Fibroblast of skin of scalp (primary cell): ENCODE results near the gene THSD4.
"Not testable (repeated sequence)": the region's sequence is repeated elsewhere in the genome, so short reads cannot be mapped to it uniquely, and the experiment has no call there.

Experiments used
- DNase-seq: peaks from one replicate; pipeline ENCODE4 v3.0.0-alpha.2; 2013

Gene THSD4

GRCh38 chr15:71391421-71392088 is 276.3 kb downstream of the THSD4 start:
- DNase-seq, result no peak

GRCh38 chr15:71392861-71393283 is 277.6 kb downstream of the THSD4 start:
- DNase-seq, result no peak

DNA sequence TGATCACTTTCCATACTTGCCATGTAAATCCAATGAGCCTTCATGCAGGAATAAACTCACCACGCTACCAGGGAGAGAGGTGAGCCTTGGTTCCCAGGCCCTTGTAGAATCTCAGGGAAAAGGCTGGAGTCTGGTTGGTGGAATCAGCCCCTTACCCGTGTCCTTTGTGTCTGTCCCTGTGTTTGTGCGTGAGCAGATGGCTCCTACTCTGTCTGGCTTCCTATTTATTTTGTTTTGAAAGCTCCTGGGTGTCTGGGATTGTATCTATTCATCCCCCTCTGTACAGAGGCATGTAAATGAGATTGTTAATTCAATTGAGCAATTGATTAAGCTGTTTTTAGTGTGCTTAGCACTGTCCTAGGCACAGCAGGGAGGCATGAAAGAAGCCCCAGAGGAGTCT is 278.1 kb downstream of the THSD4 start:
- DNase-seq, result no peak

DNA sequence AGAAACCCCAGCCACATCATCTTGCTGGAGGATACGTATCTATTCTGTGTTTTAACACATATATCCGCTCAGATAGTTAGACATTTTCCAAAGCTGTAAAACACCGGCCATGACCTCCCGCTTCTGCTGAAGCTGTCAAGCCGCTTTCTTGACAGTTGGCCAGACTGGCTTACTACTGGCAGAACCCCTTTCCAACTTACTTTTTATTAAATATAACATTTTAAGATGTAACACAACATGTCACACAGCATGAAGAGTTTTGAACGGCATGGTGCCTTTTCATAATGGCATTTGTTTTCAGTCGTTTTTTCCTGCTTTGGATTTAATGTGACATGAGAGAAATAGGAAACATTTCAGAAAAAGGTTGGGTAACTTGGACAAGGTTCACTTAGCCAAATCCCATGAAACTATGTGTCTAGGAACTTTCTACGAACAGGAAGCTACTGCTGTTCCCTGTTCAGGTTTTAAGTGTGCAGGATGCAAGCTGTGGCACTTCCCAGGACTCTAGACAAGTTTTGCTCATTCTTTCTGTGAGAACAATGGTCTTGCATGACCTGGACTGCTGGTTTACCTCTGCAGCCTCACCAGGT is 281.4 kb downstream of the THSD4 start:
- DNase-seq, result no peak

DNA sequence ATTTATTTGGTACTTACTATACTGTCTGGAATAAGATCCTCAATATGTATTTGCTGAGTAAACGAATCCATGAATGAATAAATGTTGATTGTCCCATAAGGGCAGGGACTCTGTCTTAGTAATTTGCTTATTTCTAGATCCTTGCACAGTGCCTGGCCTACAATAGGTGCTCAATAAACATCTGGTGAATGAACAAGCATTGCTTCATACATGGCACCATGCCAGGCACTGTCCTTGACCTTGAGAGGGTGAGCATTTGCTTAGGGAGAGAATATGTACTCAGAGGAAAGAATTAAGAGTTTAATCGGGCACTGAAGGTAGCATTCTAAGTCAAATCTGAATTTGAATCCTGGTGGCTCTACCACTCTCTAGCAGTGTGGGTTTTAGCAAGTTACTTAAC is 282.1 kb downstream of the THSD4 start:
- DNase-seq, result no peak

- no peak for DNase-seq
Measured at GRCh38 chr15:71400294-71400693, 285.0 kb downstream of the THSD4 start.

GRCh38 chr15:71401728-71402127 is 286.5 kb downstream of the THSD4 start:
- not testable (repeated sequence) for DNase-seq

DNA sequence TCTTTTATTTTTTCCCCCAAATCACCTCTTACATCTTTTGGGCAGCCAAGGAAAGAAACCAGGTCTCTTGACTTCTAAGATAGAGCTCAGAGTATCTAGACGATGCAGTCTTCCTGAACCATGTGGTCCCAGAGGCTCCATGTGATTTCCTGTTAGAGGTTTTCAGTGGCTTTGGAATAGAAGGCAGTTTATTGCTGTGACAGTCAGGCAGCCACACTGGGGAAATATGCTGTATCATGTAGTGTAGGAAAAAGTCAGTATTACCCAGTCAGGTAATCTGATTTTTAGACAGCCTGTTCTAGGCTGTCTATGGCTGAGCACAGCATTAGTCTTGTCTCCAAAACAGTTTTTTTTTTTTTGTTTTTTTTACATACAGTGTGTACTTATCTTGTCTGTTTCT is 294.3 kb downstream of the THSD4 start:
- no peak for DNase-seq

DNA sequence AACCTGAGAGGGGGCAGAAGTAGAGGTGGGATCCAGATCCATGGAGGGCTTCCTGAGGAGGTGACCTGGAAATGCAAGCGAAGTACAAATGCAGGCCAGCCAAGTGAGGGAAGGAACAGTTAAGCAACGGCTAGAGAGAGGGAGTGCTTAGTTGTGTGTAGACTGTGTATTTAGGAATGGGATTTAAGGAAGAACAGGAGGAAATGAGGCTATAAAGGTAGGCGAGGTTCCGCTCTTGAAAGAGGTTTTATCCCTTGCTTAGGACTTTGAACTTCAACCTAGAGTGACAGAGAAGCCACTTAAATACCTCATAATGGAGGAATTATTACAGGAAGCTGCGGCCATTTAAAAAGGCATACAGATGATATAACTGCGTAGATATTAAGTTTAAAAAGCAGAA is 295.1 kb downstream of the THSD4 start:
- no peak for DNase-seq

DNA sequence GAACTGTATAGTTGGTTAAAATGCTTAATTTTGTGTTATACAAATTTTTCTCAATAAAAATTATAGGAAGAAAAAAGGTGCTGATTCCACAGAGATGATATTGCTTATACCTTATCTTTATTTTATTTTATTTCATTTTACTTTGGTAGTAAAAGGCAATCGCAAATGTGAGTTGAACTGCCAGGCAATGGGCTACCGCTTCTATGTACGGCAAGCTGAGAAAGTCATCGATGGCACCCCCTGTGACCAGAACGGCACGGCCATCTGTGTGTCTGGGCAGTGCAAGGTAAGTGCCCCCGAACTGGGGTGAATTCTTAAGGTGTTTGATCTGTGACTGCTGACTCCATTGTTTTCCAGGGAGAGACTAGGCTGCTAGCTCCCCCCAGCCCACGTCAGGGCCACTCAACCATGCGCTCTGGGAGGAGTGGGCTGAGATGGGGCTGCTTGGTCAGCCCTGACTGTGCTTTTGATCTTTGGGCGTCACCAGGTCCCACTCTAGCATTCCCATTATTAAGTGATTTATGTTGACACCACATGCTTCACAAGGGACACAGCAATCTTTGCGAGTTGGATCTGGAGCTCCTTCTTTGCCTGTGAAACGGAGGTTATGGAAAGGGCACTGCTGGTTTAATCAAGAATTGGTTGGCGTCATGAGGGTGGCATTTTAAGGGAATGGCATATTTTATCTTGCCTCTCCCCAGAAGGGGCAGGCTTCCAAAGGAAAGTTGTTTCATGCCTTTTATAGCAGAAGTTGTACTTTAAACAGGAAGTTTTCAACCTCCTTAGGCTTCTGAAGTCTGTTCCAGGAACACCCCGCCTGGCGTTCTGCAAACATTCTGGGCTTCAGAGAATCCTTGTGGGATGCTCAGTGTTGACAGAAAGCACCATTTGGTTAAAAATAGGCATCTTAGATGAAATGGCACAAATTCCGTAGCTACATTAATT is 296.5 kb downstream of the THSD4 start:
- DNase-seq, result no peak

GRCh38 chr15:71413419-71413818 is 298.1 kb downstream of the THSD4 start:
- no peak for DNase-seq

- no peak for DNase-seq
Measured at GRCh38 chr15:71414853-71415252, 299.6 kb downstream of the THSD4 start.

DNA sequence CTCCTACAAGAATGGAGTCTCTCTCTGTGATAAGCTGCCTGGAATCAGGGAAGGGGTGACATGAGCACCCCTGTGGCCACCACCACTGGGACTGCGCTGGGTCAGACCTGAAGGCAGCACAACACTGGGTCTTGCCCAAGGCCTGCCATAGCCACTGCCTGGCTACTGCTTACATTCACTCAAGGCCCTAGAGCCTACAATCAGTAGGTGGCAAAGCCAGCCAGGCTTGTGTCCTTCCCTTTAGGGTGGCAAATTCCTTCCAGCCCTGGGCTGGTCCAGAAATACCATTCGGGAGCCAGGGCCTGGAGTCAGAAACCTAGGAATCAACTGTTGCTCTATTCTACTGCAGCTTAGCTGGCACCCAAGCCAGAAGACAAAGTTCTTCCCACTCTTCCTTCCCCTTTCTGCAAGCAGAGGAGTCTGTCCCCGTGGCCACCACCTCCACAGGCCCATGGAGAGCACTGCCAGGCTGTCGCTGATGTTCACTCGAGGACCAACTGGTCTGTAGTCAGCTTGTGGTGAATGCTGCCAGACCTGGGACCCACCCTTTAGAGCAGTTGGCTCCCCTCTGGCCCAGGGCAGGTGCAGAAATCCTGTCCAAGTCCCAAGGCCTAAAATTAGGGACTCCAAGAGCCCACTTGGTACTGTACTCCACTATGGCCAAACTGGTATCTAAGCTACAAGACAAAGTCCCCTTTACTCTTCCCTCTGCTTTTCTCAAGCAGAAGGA is 307.4 kb downstream of the THSD4 start:
- DNase-seq, result no peak

DNA sequence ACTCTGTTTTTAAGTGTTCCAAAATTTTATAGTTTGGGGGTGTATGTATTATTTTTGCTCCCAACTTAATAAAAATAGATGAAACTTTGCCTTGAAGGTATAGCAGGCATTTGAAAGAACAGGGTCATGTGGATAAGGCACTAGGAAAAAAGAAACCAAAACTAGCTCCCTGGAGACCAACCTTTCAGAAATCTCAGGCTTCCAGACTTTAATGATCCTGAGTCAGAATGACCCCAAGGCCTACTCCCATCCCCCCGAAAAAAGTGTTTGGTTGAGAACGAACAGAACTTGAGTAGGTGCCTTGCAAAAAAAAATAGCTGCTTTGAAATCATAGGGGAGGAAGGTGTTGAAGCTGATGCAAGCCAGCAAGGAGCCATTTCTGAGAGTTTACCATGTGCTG is 309.5 kb downstream of the THSD4 start:
- no peak for DNase-seq

- no peak for DNase-seq
Measured at GRCh38 chr15:71425388-71425787, 310.1 kb downstream of the THSD4 start.

GRCh38 chr15:71426792-71427191 is 311.5 kb downstream of the THSD4 start:
- no peak for DNase-seq

DNA sequence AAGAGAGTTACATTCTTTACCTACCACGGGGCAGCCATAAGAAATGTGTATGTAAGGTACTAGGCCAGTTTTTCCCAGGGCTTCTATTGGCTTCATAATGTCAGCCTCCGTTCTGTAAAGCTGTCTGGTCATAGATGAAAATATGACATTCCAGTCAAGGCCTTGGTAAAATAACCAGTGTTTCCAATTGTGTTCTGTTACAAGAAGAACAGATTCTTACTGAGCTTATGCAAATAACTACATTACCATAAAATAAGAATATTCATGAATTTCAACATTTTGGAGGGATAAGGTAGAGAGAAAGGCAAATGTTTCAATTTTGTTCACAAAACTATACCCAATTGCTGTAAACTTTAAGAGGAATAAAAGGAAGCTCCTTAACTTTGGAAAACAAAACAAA is 315.5 kb downstream of the THSD4 start:
- DNase-seq, result no peak

GRCh38 chr15:71431343-71432336 is 316.4 kb downstream of the THSD4 start:
- DNase-seq, result no peak

GRCh38 chr15:71433402-71433801 is 318.1 kb downstream of the THSD4 start:
- no peak for DNase-seq

DNA sequence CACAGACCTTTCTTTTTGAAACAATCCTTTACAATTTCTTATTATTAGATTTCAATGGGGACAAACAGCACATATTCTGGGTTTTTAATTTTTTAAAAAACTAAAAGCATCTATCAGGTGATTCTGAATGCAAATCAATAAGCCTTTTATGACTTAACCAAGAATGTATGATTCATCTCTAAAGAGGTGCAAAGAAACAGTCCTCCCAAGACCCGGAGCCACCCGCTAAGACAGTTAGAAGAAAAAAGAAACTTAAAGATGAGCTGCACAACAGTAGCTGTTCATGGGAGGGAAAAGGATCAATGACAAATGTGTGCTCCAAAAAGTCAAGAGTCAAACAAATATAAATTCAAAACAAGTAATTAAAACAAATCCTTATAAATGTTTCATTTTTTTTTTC is 319.5 kb downstream of the THSD4 start:
- DNase-seq, result no peak

GRCh38 chr15:71435552-71435951 is 320.3 kb downstream of the THSD4 start:
- DNase-seq, result no peak

- no peak for DNase-seq
Measured at GRCh38 chr15:71436854-71437253, 321.6 kb downstream of the THSD4 start.
